Testis (tissue), 3 donors: Measurements from ENCODE around the gene ETV5. TPM values are rescaled to one million over a fixed set of nuclear protein-coding genes. Genes with fewer than 3 reads are reported as not detected.

Experiments used
- DNase-seq: peaks from one replicate; pipeline ENCODE4 v3.0.0-alpha.2; 2019
- H3K27ac ChIP-seq, 2 donors: fragments of 200-600 bp; sonication (generic); one replicate each; pipeline ENCODE4 v1.5.1; 2019
- H3K27me3 ChIP-seq: fragments of 200-600 bp; sonication (generic); one replicate; pipeline ENCODE4 v1.5.1; 2019
- H3K36me3 ChIP-seq: fragments of 200-600 bp; sonication (generic); one replicate; pipeline ENCODE4 v1.5.1; 2017; ENCODE audit warnings: low read depth; ENCODE audit errors: missing control alignments
- H3K4me1 ChIP-seq: fragments of 200-600 bp; sonication (generic); one replicate; pipeline ENCODE4 v1.5.1; 2019
- H3K4me3 ChIP-seq, 2 donors: fragments of 200-600 bp; sonication (generic); one replicate each; pipeline ENCODE4 v1.5.1; 2017 to 2019
- H3K9me3 ChIP-seq: fragments of 200-600 bp; sonication (generic); one replicate; pipeline ENCODE4 v1.5.1; 2017
- POLR2A ChIP-seq: fragments of 450-650 bp; IDR thresholded peaks from one replicate; pipeline ENCODE4 v1.6.1; 2017; ENCODE audit warnings: antibody characterized with exemption, mild to moderate bottlenecking, moderate library complexity
- WGBS, 2 donors: methylation state at CpG; one replicate each; pipeline ENCODE4 v1.1.5; 2018; 5-methylcytosine and 5-hydroxymethylcytosine counted together
- intact Hi-C: fragments of 100-400 bp; cut with DNase I; formaldehyde crosslinking; loops from one replicate; pipeline ENCODE4 v1.15.1; 2023; ENCODE audit warnings: low total_unique reads
- polyA plus RNA-seq: library from polyadenylated mRNA; stranded (reverse); fragments of 350-450 nt; fragmentation: Illumina TruSeq; extraction: RNeasy Lipid Tissue Mini Kit (QIAGEN cat#74804); gene quantifications from one replicate; pipeline ENCODE4 v1.2.3, GENCODE V29; 2014; ENCODE audit warnings: low read depth, low replicate concordance; ENCODE audit not compliant: insufficient read depth
- total RNA-seq, 2 donors: library from RNA; depleted of rRNA; stranded (reverse); fragments of >200 nt; gene quantifications; one replicate each; pipeline ENCODE4 v1.2.3, GENCODE V29; 2016
- TF ChIP-seq, protein P1 (sequence below), 3 experiments: fragments of 450-650 bp in 2 of 3; fragments of 200-600 bp in 1 of 3; sonication (generic) in 1 of 3; IDR thresholded peaks; one replicate each; pipeline ENCODE4 v1.5.1; 2016 to 2019; ENCODE audit warnings: antibody characterized with exemption in 3 of 3, mild to moderate bottlenecking in 2 of 3, moderate library complexity in 1 of 3

The ETV5 gene
- total and polyA plus RNA-seq, 3 donors from 2014 or later = 15.7 to 22.4 (median 20.8) TPM

DNA sequence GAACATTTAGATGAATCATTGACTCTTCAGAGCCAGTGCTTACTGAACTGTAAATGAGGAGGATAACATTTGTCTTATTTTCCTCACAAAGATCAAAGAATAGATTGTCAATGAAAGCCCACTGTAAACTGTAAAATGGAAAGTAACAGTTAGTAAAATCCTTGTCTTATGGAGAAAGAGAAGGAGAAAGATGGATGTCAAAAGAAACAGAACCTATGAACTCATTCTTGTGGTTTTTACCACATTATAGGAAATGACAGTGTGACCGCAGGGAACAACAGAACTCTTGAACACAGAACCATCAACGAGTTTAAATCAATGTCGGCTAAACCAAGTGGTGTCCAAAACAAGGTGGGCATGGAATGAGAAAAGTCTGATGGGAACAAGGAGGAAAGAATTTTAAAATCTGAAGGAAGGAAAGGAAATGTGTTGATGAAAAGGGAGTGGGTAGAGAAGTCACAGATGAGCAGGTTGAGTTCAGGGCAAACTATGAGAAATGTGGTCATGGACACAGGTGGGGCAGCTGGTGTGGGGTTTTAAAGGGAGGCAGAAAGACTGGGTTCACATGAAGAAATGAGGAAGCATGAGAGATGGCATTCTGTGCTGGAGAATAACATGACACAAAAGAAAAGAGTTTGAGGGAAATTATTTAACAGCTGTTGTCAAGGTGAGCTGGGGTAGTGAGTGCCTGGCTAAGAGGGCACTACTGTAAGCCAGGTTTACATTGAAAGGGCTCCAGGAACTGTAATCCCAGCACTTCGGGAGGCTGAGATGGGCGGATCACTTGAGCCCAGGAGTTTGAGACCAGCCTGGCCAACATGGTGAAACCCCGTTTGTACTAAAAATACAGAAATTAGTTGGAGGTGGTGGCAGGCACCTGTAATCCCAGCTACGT, 42.4 kb upstream of the ETV5 start:
- H3K4me3 ChIP-seq = no peak overlapping the region
- TF ChIP-seq, protein P1, sequence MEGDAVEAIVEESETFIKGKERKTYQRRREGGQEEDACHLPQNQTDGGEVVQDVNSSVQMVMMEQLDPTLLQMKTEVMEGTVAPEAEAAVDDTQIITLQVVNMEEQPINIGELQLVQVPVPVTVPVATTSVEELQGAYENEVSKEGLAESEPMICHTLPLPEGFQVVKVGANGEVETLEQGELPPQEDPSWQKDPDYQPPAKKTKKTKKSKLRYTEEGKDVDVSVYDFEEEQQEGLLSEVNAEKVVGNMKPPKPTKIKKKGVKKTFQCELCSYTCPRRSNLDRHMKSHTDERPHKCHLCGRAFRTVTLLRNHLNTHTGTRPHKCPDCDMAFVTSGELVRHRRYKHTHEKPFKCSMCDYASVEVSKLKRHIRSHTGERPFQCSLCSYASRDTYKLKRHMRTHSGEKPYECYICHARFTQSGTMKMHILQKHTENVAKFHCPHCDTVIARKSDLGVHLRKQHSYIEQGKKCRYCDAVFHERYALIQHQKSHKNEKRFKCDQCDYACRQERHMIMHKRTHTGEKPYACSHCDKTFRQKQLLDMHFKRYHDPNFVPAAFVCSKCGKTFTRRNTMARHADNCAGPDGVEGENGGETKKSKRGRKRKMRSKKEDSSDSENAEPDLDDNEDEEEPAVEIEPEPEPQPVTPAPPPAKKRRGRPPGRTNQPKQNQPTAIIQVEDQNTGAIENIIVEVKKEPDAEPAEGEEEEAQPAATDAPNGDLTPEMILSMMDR (IDR thresholded peaks at IDR 0.05) = no peak
- no peak for TF ChIP-seq POLR2A
- no peaks in the 10 kb centered on the region for H3K4me1 ChIP-seq
- H3K27ac ChIP-seq = no peak overlapping the region
- no peaks in the 10 kb centered on the region for H3K27me3 ChIP-seq
- intact Hi-C loops = no loop called here
- no peaks in the 10 kb centered on the region for H3K36me3 ChIP-seq
- WGBS, 2 donors = 90 to 91% methylated on average over 7 of the region's 7 CpGs
- no peaks in the 10 kb centered on the region for H3K9me3 ChIP-seq
- DNase-seq = no peak

DNA sequence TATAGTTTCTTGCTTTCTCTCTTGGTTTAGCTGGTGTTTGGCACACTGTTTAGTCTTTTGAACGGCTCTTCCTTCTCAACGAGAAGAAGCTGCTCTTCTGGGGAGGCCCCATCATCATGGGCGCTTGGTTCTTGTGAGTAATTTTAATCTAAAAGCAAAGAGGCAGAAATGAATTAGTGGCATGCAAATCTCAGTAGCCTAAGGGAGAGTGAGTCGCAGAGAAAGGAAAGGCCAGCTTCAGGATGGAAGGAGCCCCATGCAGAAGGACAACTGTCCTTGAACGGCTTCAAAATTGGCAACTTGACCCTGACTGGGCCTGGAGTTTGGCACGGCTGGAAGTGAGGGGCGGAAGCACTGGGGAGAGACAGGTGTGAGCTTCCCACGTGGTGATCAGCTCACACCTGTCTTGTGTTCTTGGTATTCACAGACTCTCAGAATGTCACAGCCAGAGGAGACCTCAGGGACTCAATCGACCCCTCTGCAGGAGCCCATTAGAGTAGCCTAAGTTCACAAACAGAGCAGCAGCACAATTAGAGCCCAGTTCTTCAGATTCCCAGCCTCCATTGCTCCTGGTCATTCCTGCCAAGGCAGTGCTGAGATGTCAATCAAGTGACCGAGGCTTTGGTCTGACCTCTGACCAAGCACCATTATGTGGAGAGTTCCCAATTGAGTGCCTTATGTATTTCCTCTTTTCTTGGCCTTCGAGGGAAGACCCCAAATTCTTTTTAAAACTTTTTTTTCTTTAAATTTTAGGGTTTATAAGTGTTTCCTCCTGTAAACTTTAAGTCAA, 41.3 kb upstream of the ETV5 start:
- Histone ChIP-seq H3K27me3 (no peaks in the 10 kb centered on the region), H3K9me3 (no peaks in the 10 kb centered on the region), H3K27ac (no peak overlapping the region), H3K4me1 (no peaks in the 10 kb centered on the region), H3K36me3 (no peaks in the 10 kb centered on the region), H3K4me3 (no peak overlapping the region)
- no peak for DNase-seq
- intact Hi-C loops = no loop called here
- 78 to 79% methylated on average over 11 of the region's 11 CpGs for WGBS, 2 donors
- TF ChIP-seq POLR2A = no peak
- TF ChIP-seq, protein P1 (IDR thresholded peaks at IDR 0.05) = no peak

DNA sequence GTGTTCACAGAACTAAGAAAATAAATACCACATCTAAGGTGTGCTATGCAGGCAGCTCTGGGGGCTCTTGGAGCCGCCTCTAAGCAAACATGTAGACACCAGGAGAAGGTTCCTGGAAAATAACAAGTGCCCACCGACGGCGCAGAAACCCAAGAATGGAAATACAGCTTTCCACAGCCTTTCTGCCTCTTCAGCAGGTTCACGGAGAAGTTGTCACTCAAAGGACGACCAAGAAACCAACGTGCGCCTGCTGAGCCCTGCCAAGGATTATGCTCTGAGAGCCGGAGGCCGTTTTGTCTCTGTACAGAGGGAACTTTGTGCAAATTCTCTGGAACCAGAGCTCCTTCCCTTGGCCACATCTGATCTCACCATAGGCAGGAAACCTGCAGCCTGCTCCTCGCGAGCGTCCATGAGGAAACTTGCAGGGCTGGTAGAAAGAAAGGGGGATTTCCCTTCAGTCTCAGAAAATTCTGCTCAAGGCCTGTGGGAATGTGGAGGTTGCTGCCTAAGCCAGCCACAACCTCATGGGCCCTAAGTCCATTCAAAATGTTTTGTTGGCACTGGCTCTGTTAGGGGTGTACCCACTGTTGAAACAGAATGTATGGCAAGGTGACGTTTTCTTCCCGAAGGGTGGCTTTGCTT, 40.6 kb upstream of the ETV5 start:
- Histone ChIP-seq H3K4me1 (no peaks in the 10 kb centered on the region), H3K36me3 (no peaks in the 10 kb centered on the region), H3K27me3 (no peaks in the 10 kb centered on the region), H3K4me3 (no peak overlapping the region), H3K27ac (no peak overlapping the region), H3K9me3 (no peaks in the 10 kb centered on the region)
- 82 to 92% methylated on average over 15 of the region's 15 CpGs for WGBS, 2 donors
- TF ChIP-seq POLR2A = no peak
- TF ChIP-seq, protein P1 (IDR thresholded peaks at IDR 0.05) = no peak
- intact Hi-C loops = no loop called here
- no peak for DNase-seq

DNA sequence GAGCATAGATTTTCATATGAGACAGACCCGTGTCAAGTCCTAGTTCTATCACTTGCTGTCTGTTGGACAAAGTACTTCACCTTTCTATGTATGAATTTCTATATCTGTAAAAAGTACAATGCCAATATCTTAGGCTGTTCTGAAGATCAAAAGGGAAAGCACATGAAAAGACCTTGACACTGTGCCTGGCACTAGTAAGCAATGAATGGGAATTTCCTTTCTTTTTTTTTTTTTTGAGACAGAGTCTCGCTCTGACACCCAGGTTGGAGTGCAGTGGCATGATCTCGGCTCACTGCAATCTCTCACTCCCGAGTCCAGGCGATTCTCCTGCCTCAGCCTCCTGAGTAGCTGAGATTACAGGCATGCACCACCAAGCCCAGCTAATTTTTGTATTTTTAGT, 35.4 kb upstream of the ETV5 start:
- H3K27me3 ChIP-seq = no peaks in the 10 kb centered on the region
- H3K27ac ChIP-seq = no peak overlapping the region
- TF ChIP-seq POLR2A = no peak
- TF ChIP-seq, protein P1 (IDR thresholded peaks at IDR 0.05) = no peak
- intact Hi-C loops = no loop called here
- no peaks in the 10 kb centered on the region for H3K36me3 ChIP-seq
- WGBS, 2 donors = 66 to 80% methylated on average over 5 of the region's 5 CpGs
- H3K4me1 ChIP-seq = no peaks in the 10 kb centered on the region
- no peaks in the 10 kb centered on the region for H3K9me3 ChIP-seq
- no peak for DNase-seq
- H3K4me3 ChIP-seq = no peak overlapping the region
